T-helper 2 cell (primary cell): ENCODE measurements around the gene EEIG1.

Experiments
- DNase-seq, 5 experiments: peaks; one replicate each; pipeline versions ENCODE4 v3.0.0 to v3.0.0-alpha.2; 2012 to 2022

Gene EEIG1

GRCh38 chr9:127938298-127938690 is 42.5 kb downstream of the EEIG1 start:
- DNase-seq: no peak

- peak; percentile 72 to 96 (median 78) for DNase-seq
These were observed 43.1 kb downstream of the EEIG1 start, which contains the start of gene DPM2 for GRCh38 chr9:127937388-127938297. DPM2 (minus strand) TSS chr9:127937854; CDS start chr9:127937820, 34 bp downstream.

GRCh38 chr9:127937056-127937387 is 43.8 kb downstream of the EEIG1 start:
- DNase-seq: no peak

GRCh38 chr9:127936347-127936852 is 44.4 kb downstream of the EEIG1 start:
- no peak for DNase-seq

- DNase-seq: peak in 1 of 5 experiments; percentile 43
These were observed 45.0 kb downstream of the EEIG1 start for GRCh38 chr9:127935765-127936221.

GRCh38 chr9:127934986-127935385 is 45.8 kb downstream of the EEIG1 start:
- no peak for DNase-seq

- DNase-seq: no peak
These were observed 46.5 kb downstream of the EEIG1 start for GRCh38 chr9:127934248-127934647.

- no peak for DNase-seq
These were observed 49.5 kb downstream of the EEIG1 start for GRCh38 chr9:127931092-127931881.
